HEK293 (cell line): ENCODE results near the gene NRP1.

ENCODE experiments used
- GLI2 ChIP-seq: fragments of 450-650 bp; formaldehyde crosslinking; IDR thresholded peaks from 2 replicates; pipeline ENCODE4; 2017; ENCODE audit warnings: missing biosample characterization, missing genetic modification characterization, low read depth, borderline replicate concordance
- KLF1 ChIP-seq: fragments of 450-650 bp; formaldehyde crosslinking; IDR thresholded peaks from 2 replicates; pipeline ENCODE4 v1.5.1; 2016; ENCODE audit warnings: missing biosample characterization, missing genetic modification characterization
- RBAK ChIP-seq: fragments of 450-650 bp; formaldehyde crosslinking; IDR thresholded peaks from 2 replicates; pipeline ENCODE4 v1.5.1; 2016; ENCODE audit warnings: missing biosample characterization, missing genetic modification characterization
- SP2 ChIP-seq: fragments of 450-650 bp; formaldehyde crosslinking; IDR thresholded peaks from 2 replicates; pipeline ENCODE4 v1.5.1; 2016; ENCODE audit warnings: missing biosample characterization, missing genetic modification characterization
- SP7 ChIP-seq: fragments of 450-650 bp; formaldehyde crosslinking; IDR thresholded peaks from 2 replicates; pipeline ENCODE4 v1.5.1; 2016; ENCODE audit warnings: missing biosample characterization, missing genetic modification characterization
- ZFP37 ChIP-seq: fragments of 450-650 bp; formaldehyde crosslinking; IDR thresholded peaks from 2 replicates; pipeline ENCODE4 v1.5.1; 2016; ENCODE audit warnings: missing biosample characterization, missing genetic modification characterization
- ZNF175 ChIP-seq: fragments of 450-650 bp; formaldehyde crosslinking; IDR thresholded peaks from 2 replicates; pipeline ENCODE4 v1.5.1; 2016; ENCODE audit warnings: missing biosample characterization, missing genetic modification characterization
- ZNF266 ChIP-seq: fragments of 450-650 bp; formaldehyde crosslinking; IDR thresholded peaks from 2 replicates; pipeline ENCODE4 v1.5.1; 2016; ENCODE audit warnings: missing biosample characterization, missing genetic modification characterization, low read depth
- ZNF366 ChIP-seq: fragments of 450-650 bp; formaldehyde crosslinking; conservative IDR thresholded peaks from 2 replicates; pipeline ENCODE4 v1.5.1; 2016; ENCODE audit warnings: missing biosample characterization, missing genetic modification characterization
- ZNF48 ChIP-seq: fragments of 450-650 bp; formaldehyde crosslinking; IDR thresholded peaks from 2 replicates; pipeline ENCODE4 v1.5.1; 2016; ENCODE audit warnings: missing biosample characterization, missing genetic modification characterization
- ZNF514 ChIP-seq: fragments of 450-650 bp; formaldehyde crosslinking; IDR thresholded peaks from 2 replicates; pipeline ENCODE4 v1.5.1; 2016; ENCODE audit warnings: missing biosample characterization, missing genetic modification characterization
- ZNF530 ChIP-seq: fragments of 450-650 bp; formaldehyde crosslinking; IDR thresholded peaks from 2 replicates; pipeline ENCODE4 v1.5.1; 2016; ENCODE audit warnings: low read depth, missing biosample characterization, missing genetic modification characterization
- ZNF544 ChIP-seq: fragments of 450-650 bp; formaldehyde crosslinking; IDR thresholded peaks from 2 replicates; pipeline ENCODE4 v1.5.0; 2017; ENCODE audit warnings: missing biosample characterization, missing genetic modification characterization
- ZNF621 ChIP-seq: fragments of 450-650 bp; formaldehyde crosslinking; IDR thresholded peaks from 2 replicates; pipeline ENCODE4 v1.5.1; 2017; ENCODE audit warnings: missing biosample characterization, missing genetic modification characterization
- ZNF645 ChIP-seq: fragments of 450-650 bp; formaldehyde crosslinking; IDR thresholded peaks from 2 replicates; pipeline ENCODE4; 2016; ENCODE audit warnings: missing biosample characterization, missing genetic modification characterization
- ZNF660 ChIP-seq: fragments of 450-650 bp; IDR thresholded peaks from 2 replicates; pipeline ENCODE4 v1.5.1; 2018; ENCODE audit warnings: missing biosample characterization, mild to moderate bottlenecking, missing genetic modification characterization
- ZNF670 ChIP-seq: fragments of 450-650 bp; formaldehyde crosslinking; IDR thresholded peaks from 2 replicates; pipeline ENCODE4 v1.5.1; 2016; ENCODE audit warnings: missing biosample characterization, missing genetic modification characterization, low read depth
- ZNF776 ChIP-seq: fragments of 450-650 bp; formaldehyde crosslinking; IDR thresholded peaks from 2 replicates; pipeline ENCODE4 v1.5.0; 2017; ENCODE audit warnings: missing biosample characterization, missing genetic modification characterization, borderline replicate concordance
- ZNF843 ChIP-seq: fragments of 450-650 bp; formaldehyde crosslinking; IDR thresholded peaks from 2 replicates; pipeline ENCODE4 v1.5.1; 2016; ENCODE audit warnings: missing biosample characterization, missing genetic modification characterization
- ZSCAN30 ChIP-seq: fragments of 450-650 bp; IDR thresholded peaks from 2 replicates; pipeline ENCODE4 v1.5.1; 2018; ENCODE audit warnings: missing biosample characterization, mild to moderate bottlenecking, missing genetic modification characterization, moderate library complexity
- TF ChIP-seq, protein P1 (sequence below): fragments of 450-650 bp; formaldehyde crosslinking; IDR thresholded peaks from 2 replicates; pipeline ENCODE4 v1.5.1; 2016; ENCODE audit warnings: missing biosample characterization, missing genetic modification characterization, borderline replicate concordance
- TF ChIP-seq, protein P2 (sequence below): fragments of 450-650 bp; IDR thresholded peaks from 2 replicates; pipeline ENCODE4 v1.5.1; 2018; ENCODE audit warnings: missing biosample characterization, missing genetic modification characterization
- TF ChIP-seq, protein P3 (sequence below): IDR thresholded peaks from 2 replicates; pipeline ENCODE4 v1.6.1; 2011; ENCODE audit warnings: mild to moderate bottlenecking, low read depth, low read length, borderline replicate concordance
- TF ChIP-seq, protein P4 (sequence below): fragments of 450-650 bp; formaldehyde crosslinking; IDR thresholded peaks from 2 replicates; pipeline ENCODE4 v1.5.1; 2017; ENCODE audit warnings: missing biosample characterization, missing genetic modification characterization
- TF ChIP-seq, protein P5 (sequence below): fragments of 450-650 bp; formaldehyde crosslinking; IDR thresholded peaks from 2 replicates; pipeline ENCODE4 v1.5.1; 2016; ENCODE audit warnings: missing biosample characterization, missing genetic modification characterization

Gene NRP1

DNA sequence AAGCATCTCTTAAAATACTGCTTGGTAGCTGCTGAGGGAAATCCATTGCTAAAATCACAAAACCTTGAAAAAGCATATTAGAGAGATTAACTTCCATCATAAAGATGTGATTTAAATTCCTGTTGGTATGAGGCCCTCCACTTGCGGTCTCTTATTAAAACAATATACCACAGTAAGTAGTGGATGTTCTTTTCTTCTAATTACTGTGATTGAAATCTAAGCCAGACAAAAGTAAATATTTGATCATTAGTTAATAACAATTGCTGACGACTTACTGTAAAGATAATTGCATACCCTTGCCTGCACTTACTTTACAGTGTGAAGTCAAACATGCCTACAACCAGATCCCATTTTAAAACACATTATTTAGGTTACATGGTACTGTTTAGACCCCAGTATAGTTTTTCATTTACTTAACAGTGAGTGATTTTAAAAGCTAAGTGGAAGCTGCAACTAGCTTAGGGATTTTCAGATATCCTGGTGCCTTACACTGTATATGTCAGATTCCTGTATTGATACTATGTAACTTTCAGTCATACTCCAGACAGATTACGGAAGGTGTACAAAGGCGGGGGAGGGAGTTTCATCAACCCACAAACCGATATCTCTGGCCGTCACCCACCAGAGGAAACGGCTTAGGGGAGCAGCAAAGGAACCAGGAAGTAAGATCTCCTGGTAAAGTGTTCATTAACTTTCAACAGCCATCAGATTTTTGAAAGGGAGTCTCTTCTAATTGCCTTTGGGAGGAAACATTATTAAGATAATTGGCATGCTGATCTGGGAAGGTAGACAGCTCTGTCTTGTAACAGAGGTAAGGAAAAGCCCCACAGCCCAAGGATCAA lies 986 bp downstream of the NRP1 start (continued):
- TF ChIP-seq, protein P1, sequence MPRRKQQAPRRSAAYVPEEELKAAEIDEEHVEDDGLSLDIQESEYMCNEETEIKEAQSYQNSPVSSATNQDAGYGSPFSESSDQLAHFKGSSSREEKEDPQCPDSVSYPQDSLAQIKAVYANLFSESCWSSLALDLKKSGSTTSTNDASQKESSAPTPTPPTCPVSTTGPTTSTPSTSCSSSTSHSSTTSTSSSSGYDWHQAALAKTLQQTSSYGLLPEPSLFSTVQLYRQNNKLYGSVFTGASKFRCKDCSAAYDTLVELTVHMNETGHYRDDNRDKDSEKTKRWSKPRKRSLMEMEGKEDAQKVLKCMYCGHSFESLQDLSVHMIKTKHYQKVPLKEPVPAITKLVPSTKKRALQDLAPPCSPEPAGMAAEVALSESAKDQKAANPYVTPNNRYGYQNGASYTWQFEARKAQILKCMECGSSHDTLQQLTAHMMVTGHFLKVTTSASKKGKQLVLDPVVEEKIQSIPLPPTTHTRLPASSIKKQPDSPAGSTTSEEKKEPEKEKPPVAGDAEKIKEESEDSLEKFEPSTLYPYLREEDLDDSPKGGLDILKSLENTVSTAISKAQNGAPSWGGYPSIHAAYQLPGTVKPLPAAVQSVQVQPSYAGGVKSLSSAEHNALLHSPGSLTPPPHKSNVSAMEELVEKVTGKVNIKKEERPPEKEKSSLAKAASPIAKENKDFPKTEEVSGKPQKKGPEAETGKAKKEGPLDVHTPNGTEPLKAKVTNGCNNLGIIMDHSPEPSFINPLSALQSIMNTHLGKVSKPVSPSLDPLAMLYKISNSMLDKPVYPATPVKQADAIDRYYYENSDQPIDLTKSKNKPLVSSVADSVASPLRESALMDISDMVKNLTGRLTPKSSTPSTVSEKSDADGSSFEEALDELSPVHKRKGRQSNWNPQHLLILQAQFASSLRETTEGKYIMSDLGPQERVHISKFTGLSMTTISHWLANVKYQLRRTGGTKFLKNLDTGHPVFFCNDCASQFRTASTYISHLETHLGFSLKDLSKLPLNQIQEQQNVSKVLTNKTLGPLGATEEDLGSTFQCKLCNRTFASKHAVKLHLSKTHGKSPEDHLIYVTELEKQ (tag by site-specific recombination), result peak; percentile 40; the same call in 1 of the 2 replicates
- TF ChIP-seq ZSCAN30 (tag by site-specific recombination) (no peak), ZNF514 (tag by site-specific recombination) (no peak), ZNF48 (no peak), ZNF266 (tag by site-specific recombination) (no peak), SP7 (tag by site-specific recombination) (peak; percentile 75), ZNF366 (tag by site-specific recombination) (peak; percentile 82), ZNF175 (no peak), ZNF544 (tag by site-specific recombination) (no peak), ZNF843 (tag by site-specific recombination) (peak; percentile 53; the same call in 1 of the 2 replicates), ZNF645 (tag by site-specific recombination) (no peak), ZNF670 (tag by site-specific recombination) (no peak), SP2 (tag by site-specific recombination) (no peak), ZFP37 (tag by site-specific recombination) (no peak), ZNF530 (tag by site-specific recombination) (no peak), ZNF621 (no peak), KLF1 (tag by site-specific recombination) (no peak), GLI2 (tag by site-specific recombination) (peak; percentile 84), ZNF776 (no peak), RBAK (tag by site-specific recombination) (no peak), ZNF660 (no peak)
- TF ChIP-seq, protein P2, sequence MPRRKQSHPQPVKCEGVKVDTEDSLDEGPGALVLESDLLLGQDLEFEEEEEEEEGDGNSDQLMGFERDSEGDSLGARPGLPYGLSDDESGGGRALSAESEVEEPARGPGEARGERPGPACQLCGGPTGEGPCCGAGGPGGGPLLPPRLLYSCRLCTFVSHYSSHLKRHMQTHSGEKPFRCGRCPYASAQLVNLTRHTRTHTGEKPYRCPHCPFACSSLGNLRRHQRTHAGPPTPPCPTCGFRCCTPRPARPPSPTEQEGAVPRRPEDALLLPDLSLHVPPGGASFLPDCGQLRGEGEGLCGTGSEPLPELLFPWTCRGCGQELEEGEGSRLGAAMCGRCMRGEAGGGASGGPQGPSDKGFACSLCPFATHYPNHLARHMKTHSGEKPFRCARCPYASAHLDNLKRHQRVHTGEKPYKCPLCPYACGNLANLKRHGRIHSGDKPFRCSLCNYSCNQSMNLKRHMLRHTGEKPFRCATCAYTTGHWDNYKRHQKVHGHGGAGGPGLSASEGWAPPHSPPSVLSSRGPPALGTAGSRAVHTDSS (tag by site-specific recombination), result no peak
- TF ChIP-seq, protein P3, sequence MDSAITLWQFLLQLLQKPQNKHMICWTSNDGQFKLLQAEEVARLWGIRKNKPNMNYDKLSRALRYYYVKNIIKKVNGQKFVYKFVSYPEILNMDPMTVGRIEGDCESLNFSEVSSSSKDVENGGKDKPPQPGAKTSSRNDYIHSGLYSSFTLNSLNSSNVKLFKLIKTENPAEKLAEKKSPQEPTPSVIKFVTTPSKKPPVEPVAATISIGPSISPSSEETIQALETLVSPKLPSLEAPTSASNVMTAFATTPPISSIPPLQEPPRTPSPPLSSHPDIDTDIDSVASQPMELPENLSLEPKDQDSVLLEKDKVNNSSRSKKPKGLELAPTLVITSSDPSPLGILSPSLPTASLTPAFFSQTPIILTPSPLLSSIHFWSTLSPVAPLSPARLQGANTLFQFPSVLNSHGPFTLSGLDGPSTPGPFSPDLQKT, result no peak
- TF ChIP-seq, protein P4, sequence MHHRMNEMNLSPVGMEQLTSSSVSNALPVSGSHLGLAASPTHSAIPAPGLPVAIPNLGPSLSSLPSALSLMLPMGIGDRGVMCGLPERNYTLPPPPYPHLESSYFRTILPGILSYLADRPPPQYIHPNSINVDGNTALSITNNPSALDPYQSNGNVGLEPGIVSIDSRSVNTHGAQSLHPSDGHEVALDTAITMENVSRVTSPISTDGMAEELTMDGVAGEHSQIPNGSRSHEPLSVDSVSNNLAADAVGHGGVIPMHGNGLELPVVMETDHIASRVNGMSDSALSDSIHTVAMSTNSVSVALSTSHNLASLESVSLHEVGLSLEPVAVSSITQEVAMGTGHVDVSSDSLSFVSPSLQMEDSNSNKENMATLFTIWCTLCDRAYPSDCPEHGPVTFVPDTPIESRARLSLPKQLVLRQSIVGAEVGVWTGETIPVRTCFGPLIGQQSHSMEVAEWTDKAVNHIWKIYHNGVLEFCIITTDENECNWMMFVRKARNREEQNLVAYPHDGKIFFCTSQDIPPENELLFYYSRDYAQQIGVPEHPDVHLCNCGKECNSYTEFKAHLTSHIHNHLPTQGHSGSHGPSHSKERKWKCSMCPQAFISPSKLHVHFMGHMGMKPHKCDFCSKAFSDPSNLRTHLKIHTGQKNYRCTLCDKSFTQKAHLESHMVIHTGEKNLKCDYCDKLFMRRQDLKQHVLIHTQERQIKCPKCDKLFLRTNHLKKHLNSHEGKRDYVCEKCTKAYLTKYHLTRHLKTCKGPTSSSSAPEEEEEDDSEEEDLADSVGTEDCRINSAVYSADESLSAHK (tag by site-specific recombination), result peak; percentile 12; the same call in 1 of the 2 replicates
- TF ChIP-seq, protein P5, sequence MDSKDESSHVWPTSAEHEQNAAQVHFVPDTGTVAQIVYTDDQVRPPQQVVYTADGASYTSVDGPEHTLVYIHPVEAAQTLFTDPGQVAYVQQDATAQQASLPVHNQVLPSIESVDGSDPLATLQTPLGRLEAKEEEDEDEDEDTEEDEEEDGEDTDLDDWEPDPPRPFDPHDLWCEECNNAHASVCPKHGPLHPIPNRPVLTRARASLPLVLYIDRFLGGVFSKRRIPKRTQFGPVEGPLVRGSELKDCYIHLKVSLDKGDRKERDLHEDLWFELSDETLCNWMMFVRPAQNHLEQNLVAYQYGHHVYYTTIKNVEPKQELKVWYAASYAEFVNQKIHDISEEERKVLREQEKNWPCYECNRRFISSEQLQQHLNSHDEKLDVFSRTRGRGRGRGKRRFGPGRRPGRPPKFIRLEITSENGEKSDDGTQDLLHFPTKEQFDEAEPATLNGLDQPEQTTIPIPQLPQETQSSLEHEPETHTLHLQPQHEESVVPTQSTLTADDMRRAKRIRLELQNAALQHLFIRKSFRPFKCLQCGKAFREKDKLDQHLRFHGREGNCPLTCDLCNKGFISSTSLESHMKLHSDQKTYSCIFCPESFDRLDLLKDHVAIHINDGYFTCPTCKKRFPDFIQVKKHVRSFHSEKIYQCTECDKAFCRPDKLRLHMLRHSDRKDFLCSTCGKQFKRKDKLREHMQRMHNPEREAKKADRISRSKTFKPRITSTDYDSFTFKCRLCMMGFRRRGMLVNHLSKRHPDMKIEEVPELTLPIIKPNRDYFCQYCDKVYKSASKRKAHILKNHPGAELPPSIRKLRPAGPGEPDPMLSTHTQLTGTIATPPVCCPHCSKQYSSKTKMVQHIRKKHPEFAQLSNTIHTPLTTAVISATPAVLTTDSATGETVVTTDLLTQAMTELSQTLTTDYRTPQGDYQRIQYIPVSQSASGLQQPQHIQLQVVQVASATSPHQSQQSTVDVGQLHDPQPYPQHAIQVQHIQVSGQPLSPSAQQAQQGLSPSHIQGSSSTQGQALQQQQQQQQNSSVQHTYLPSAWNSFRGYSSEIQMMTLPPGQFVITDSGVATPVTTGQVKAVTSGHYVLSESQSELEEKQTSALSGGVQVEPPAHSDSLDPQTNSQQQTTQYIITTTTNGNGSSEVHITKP, result no peak
